ENCODE data around the gene IPO9. TPM values are rescaled to one million over a fixed set of nuclear protein-coding genes. Genes with fewer than 3 reads are reported as not detected.
A peak's percentile ranks its signal among the peaks of the same experiment; 100 is the strongest.

IPO9 gene
- total RNA-seq, 1 experiment from 2014 or later, result 76.2 TPM

DNA sequence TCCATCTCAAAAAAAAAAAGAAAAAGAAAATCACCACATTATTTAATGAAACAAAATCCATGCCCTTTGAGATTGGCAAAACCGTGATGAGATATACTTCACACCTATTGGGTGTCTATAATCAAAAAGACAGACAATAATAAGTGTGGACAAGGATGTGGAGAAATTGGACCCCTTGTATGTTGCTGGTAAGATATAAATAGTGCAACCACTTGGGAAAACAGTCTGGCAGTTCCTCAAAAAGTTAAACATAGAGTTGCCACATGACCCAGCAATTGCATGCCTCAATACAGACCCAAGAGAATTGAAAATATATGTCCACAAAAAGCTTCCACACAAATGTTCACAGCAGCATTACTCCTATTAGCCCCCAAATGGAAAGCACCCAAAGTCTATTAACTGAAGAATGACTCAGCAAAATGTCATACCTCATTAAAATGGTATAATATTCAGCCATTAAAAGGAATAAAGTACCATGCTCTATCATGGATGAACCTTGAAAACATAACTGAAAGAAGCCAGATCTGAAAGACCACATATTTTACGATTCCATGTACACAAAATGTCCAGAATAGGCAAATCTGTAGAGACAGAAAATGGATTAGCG lies 93.1 kb downstream of the IPO9 start:
- Histone ChIP-seq H3F3A (ENCODE audit: insufficient read depth, low read depth) (peaks cover 16% of the 10 kb centered on the region; the same call in 1 of the 2 replicates), H3K4me1 (replicated peaks; ENCODE audit: insufficient read depth) (peaks cover 26% of the 10 kb centered on the region), H4K20me1 (ENCODE audit: insufficient read depth) (no peaks in the 10 kb centered on the region), H3K36me3 (ENCODE audit: low read depth) (no peaks in the 10 kb centered on the region), H3K9me3 (ENCODE audit: insufficient read depth, low read depth) (no peaks in the 10 kb centered on the region), H3K79me2 (ENCODE audit: low read depth) (no peaks in the 10 kb centered on the region), H3K27me3 (ENCODE audit: insufficient read depth, low read depth) (no peaks in the 10 kb centered on the region), H3K4me2 (no peak overlapping the region), H3K4me3 (no peak overlapping the region), H3K27ac (peak overlapping the region; percentile 30; the same call in 1 of the 2 replicates), H3K9me2 (ENCODE audit: insufficient read depth) (no peaks in the 10 kb centered on the region), H2AFZ (peak overlapping the region; percentile 67; the same call in 1 of the 2 replicates)
- TF ChIP-seq, protein P1, sequence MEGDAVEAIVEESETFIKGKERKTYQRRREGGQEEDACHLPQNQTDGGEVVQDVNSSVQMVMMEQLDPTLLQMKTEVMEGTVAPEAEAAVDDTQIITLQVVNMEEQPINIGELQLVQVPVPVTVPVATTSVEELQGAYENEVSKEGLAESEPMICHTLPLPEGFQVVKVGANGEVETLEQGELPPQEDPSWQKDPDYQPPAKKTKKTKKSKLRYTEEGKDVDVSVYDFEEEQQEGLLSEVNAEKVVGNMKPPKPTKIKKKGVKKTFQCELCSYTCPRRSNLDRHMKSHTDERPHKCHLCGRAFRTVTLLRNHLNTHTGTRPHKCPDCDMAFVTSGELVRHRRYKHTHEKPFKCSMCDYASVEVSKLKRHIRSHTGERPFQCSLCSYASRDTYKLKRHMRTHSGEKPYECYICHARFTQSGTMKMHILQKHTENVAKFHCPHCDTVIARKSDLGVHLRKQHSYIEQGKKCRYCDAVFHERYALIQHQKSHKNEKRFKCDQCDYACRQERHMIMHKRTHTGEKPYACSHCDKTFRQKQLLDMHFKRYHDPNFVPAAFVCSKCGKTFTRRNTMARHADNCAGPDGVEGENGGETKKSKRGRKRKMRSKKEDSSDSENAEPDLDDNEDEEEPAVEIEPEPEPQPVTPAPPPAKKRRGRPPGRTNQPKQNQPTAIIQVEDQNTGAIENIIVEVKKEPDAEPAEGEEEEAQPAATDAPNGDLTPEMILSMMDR (conservative IDR thresholded peaks at IDR 0.05), result no peak
- TF ChIP-seq EZH2 (IDR thresholded peaks at IDR 0.05; ENCODE audit: low read depth), result no peak
- POLR2A ChIA-PET (ENCODE audit: unreplicated experiment), result no interaction called here
- no peak for DNase-seq
- CTCF ChIA-PET, result no interaction called here
- intact Hi-C loops (cut with micrococcal nuclease; ENCODE audit: unreplicated experiment), result no loop called here
- no TSS peak for BruUV-seq (replicated peaks)

DNA sequence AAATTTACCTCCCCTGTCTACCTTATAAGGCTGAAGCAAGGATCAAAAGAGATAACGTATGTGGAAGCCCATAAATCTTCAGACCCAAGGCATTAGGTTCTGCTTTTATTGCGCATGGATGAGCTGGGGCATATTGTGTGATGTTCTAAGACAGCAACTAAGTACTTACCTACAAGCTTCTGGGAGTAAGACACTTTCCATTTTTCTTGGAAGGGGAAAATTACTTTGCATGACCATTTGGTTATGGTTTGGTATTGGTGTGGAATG lies 96.3 kb downstream of the IPO9 start:
- Histone ChIP-seq H3K9me2 (ENCODE audit: insufficient read depth) (no peaks in the 10 kb centered on the region), H2AFZ (no peak overlapping the region), H3K4me3 (no peak overlapping the region), H3K9me3 (ENCODE audit: insufficient read depth, low read depth) (no peaks in the 10 kb centered on the region), H3K4me2 (no peak overlapping the region), H3K27ac (no peak overlapping the region), H3K27me3 (ENCODE audit: insufficient read depth, low read depth) (no peaks in the 10 kb centered on the region), H4K20me1 (ENCODE audit: insufficient read depth) (no peaks in the 10 kb centered on the region), H3F3A (ENCODE audit: insufficient read depth, low read depth) (0 out of 2 replicates have a peak, but pooled peaks cover 3% of the 10 kb centered on the region), H3K4me1 (replicated peaks; ENCODE audit: insufficient read depth) (peaks cover 13% of the 10 kb centered on the region), H3K36me3 (ENCODE audit: low read depth) (no peaks in the 10 kb centered on the region), H3K79me2 (ENCODE audit: low read depth) (no peaks in the 10 kb centered on the region)
- TF ChIP-seq EZH2 (IDR thresholded peaks at IDR 0.05; ENCODE audit: low read depth), result no peak
- TF ChIP-seq, protein P1 (conservative IDR thresholded peaks at IDR 0.05), result no peak
- DNase-seq, result no peak
- POLR2A ChIA-PET (ENCODE audit: unreplicated experiment), result no interaction called here
- intact Hi-C loops (cut with micrococcal nuclease; ENCODE audit: unreplicated experiment), result no loop called here
- no TSS peak for BruUV-seq (replicated peaks)
- CTCF ChIA-PET, result no interaction called here

DNA sequence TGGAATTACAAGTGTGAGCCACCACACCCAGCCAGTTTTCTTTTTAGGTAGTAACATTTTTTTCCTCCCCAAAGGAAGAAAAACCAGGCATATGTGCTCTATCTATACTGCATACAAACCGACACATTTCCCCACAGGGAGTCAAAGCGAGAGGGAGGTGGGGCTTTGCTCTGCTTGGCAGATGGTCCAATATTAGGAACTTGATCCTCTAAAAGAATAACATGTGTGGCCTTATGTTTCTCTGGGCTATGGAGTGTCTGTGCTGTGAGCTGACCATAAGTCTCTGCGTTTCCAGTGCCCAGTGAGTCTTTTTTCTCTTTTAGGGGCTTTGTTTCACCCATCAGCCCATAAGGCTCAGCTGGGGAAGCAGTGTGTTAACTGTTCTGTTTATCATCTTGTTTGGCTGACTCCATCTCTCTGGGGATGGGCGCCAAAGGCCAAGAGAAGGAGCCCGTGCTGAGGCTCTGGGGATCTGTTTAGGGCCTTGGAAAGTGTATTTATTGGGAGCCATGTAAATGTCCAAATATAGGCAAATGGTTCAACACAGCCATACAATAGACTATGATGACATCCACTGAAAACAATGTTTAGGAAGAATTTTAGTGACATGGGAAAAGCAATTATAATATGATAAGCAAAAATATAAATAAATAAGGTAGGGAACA lies 97.2 kb downstream of the IPO9 start:
- no peaks in the 10 kb centered on the region for H3K9me2 ChIP-seq (ENCODE audit: insufficient read depth)
- H4K20me1 ChIP-seq (ENCODE audit: insufficient read depth), result no peaks in the 10 kb centered on the region
- no peaks in the 10 kb centered on the region for H3K27me3 ChIP-seq (ENCODE audit: insufficient read depth, low read depth)
- BruUV-seq (replicated peaks), result no TSS peak
- H3K9me3 ChIP-seq (ENCODE audit: insufficient read depth, low read depth), result no peaks in the 10 kb centered on the region
- no peak overlapping the region for H3K4me2 ChIP-seq
- no peak overlapping the region for H3K27ac ChIP-seq
- no peak overlapping the region for H2AFZ ChIP-seq
- no peaks in the 10 kb centered on the region for H3K36me3 ChIP-seq (ENCODE audit: low read depth)
- intact Hi-C loops (cut with micrococcal nuclease; ENCODE audit: unreplicated experiment), result no loop called here
- no peaks in the 10 kb centered on the region for H3K79me2 ChIP-seq (ENCODE audit: low read depth)
- ChIA-PET CTCF (no interaction called here), POLR2A (ENCODE audit: unreplicated experiment) (no interaction called here)
- peaks cover 20% of the 10 kb centered on the region for H3K4me1 ChIP-seq (replicated peaks; ENCODE audit: insufficient read depth)
- TF ChIP-seq, protein P1 (conservative IDR thresholded peaks at IDR 0.05), result no peak
- TF ChIP-seq EZH2 (IDR thresholded peaks at IDR 0.05; ENCODE audit: low read depth), result no peak
- DNase-seq, result no peak
- 0 out of 2 replicates have a peak, but pooled peaks cover 7% of the 10 kb centered on the region for H3F3A ChIP-seq (ENCODE audit: insufficient read depth, low read depth)
- H3K4me3 ChIP-seq, result no peak overlapping the region
